Gastroesophageal sphincter (tissue), 4 donors: Measurements from ENCODE around the gene ANKRD40. TPM values are rescaled to one million over a fixed set of nuclear protein-coding genes. Genes with fewer than 3 reads are reported as not detected.

Experiments used
- ATAC-seq: fragments of 150-250 bp; one replicate; pipeline ENCODE4 v1.9.1; 2016; ENCODE audit warnings: mild to moderate bottlenecking, moderate library complexity
- H3K27ac ChIP-seq, 4 donors: fragments of 200-600 bp; sonication (generic) in 3 of 4; 1 replicate in 3 of 4; 2 replicates in 1 of 4; pipeline ENCODE4 v1.5.1; 2016 to 2019
- H3K27me3 ChIP-seq: fragments of 200-600 bp; sonication (generic); one replicate; pipeline ENCODE4 v1.5.1; 2019
- H3K36me3 ChIP-seq, 2 donors: fragments of 200-600 bp; sonication (generic); one replicate each; pipeline ENCODE4 v1.5.1; 2019; ENCODE audit warnings: control low read depth in 1 of 2
- H3K4me1 ChIP-seq, 3 donors: fragments of 200-600 bp; sonication (generic); 1 replicate in 2 of 3; 2 replicates in 1 of 3; pipeline ENCODE4 v1.5.1; 2016 to 2019; ENCODE audit warnings: control low read depth in 2 of 3
- H3K4me3 ChIP-seq, 2 donors: fragments of 200-600 bp; sonication (generic); one replicate each; pipeline ENCODE4 v1.5.1; 2019; ENCODE audit warnings: mild to moderate bottlenecking in 1 of 2, moderate library complexity in 1 of 2
- H3K9me3 ChIP-seq, 3 donors: fragments of 200-600 bp; sonication (generic); one replicate each; pipeline ENCODE4 v1.5.1; 2017 to 2019; ENCODE audit warnings: control low read depth in 2 of 3
- EP300 ChIP-seq: sonication (generic); formaldehyde crosslinking; IDR thresholded peaks from one replicate; pipeline ENCODE4 v1.6.1; 2017; ENCODE audit warnings: antibody characterized with exemption, mild to moderate bottlenecking
- POLR2A ChIP-seq, 2 donors: fragments of 450-650 bp; IDR thresholded peaks; one replicate each; pipeline ENCODE4 v1.6.1; 2017; ENCODE audit warnings: antibody characterized with exemption in 2 of 2, mild to moderate bottlenecking in 2 of 2, moderate library complexity in 1 of 2
- POLR2AphosphoS5 ChIP-seq: sonication (generic); formaldehyde crosslinking; IDR thresholded peaks from one replicate; pipeline ENCODE4 v1.6.1; 2017; ENCODE audit warnings: antibody characterized with exemption
- WGBS, 2 donors: methylation state at CpG; one replicate each; pipeline ENCODE4 v1.1.5; 2018; ENCODE audit warnings: low coverage in 1 of 2; 5-methylcytosine and 5-hydroxymethylcytosine counted together
- total RNA-seq, 4 donors: library from RNA; depleted of rRNA; stranded (reverse); fragments of >200 nt; gene quantifications; one replicate each; pipeline ENCODE4 v1.1.0, GENCODE V29; 2016
- TF ChIP-seq, protein P1 (sequence below), 4 experiments: fragments of 200-600 bp in 2 of 4; fragments of 450-650 bp in 2 of 4; sonication (generic) in 1 of 4; IDR thresholded peaks; one replicate each; pipeline ENCODE4 v1.5.1; 2017 to 2019; ENCODE audit warnings: antibody characterized with exemption in 4 of 4, mild to moderate bottlenecking in 2 of 4, moderate library complexity in 2 of 4

ANKRD40 gene
- total RNA-seq, 4 donors from 2014 or later: 65.8 to 125 (median 89.2) TPM

GRCh38 chr17:50659179-50659578 is 48.5 kb downstream of the ANKRD40 start:
- H3K4me3 ChIP-seq: no peak overlapping the region
- TF ChIP-seq, protein P1, sequence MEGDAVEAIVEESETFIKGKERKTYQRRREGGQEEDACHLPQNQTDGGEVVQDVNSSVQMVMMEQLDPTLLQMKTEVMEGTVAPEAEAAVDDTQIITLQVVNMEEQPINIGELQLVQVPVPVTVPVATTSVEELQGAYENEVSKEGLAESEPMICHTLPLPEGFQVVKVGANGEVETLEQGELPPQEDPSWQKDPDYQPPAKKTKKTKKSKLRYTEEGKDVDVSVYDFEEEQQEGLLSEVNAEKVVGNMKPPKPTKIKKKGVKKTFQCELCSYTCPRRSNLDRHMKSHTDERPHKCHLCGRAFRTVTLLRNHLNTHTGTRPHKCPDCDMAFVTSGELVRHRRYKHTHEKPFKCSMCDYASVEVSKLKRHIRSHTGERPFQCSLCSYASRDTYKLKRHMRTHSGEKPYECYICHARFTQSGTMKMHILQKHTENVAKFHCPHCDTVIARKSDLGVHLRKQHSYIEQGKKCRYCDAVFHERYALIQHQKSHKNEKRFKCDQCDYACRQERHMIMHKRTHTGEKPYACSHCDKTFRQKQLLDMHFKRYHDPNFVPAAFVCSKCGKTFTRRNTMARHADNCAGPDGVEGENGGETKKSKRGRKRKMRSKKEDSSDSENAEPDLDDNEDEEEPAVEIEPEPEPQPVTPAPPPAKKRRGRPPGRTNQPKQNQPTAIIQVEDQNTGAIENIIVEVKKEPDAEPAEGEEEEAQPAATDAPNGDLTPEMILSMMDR (IDR thresholded peaks at IDR 0.05): no peak
- TF ChIP-seq EP300 (no peak), POLR2A (IDR thresholded peaks at IDR 0.05) (no peak), POLR2AphosphoS5 (no peak)
- H3K9me3 ChIP-seq: no peaks in the 10 kb centered on the region
- no peak overlapping the region for H3K27ac ChIP-seq
- ATAC-seq: no peak
- 80% methylated on average over 1 of the region's 10 CpGs; no CpG with 5 or more reads in 1 of the 2 donors for WGBS, 2 donors
- H3K4me1 ChIP-seq: peaks cover 0 to 34% (median 18%) of the 10 kb centered on the region in 3 donors
- H3K27me3 ChIP-seq: no peaks in the 10 kb centered on the region
- no peaks in the 10 kb centered on the region for H3K36me3 ChIP-seq

DNA sequence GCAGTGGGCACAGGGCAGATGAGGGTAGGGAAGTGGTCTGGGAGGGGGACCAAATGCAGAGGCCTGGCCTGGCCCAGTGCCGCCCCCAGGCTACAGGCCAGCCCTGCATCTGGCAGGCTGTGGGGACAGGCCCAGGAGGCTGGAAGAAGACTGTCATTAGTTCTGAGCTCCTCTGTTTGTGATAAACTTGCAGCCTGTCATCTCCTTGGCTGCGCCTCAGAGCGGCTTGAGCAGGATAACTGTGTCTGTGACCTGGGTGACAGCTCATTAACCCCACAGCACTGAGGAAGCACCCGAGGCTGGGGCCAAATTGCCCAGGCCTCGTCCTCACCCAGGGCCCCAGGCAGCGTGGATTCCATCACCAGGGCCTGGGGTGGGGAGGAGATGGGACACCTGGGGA is 49.1 kb downstream of the ANKRD40 start:
- WGBS, 2 donors: 45% methylated on average over 2 of the region's 6 CpGs; no CpG with 5 or more reads in 1 of the 2 donors
- no peaks in the 10 kb centered on the region for H3K9me3 ChIP-seq
- peaks cover 0 to 34% (median 18%) of the 10 kb centered on the region in 3 donors for H3K4me1 ChIP-seq
- no peaks in the 10 kb centered on the region for H3K27me3 ChIP-seq
- H3K4me3 ChIP-seq: no peak overlapping the region
- H3K27ac ChIP-seq: no peak overlapping the region
- TF ChIP-seq POLR2AphosphoS5 (no peak), EP300 (no peak), POLR2A (IDR thresholded peaks at IDR 0.05) (no peak)
- TF ChIP-seq, protein P1 (IDR thresholded peaks at IDR 0.05): no peak
- no peaks in the 10 kb centered on the region for H3K36me3 ChIP-seq
- ATAC-seq: no peak

- Histone ChIP-seq H3K36me3 (no peaks in the 10 kb centered on the region), H3K4me1 (peaks cover 0 to 34% (median 18%) of the 10 kb centered on the region in 3 donors), H3K27me3 (no peaks in the 10 kb centered on the region), H3K27ac (no peak overlapping the region), H3K9me3 (peaks cover 0 to 4% (median 0%) of the 10 kb centered on the region in 3 donors), H3K4me3 (no peak overlapping the region)
- 93 to 100% methylated on average over 1 to 3 of the region's 7 CpGs for WGBS, 2 donors
- no peak for ATAC-seq
- TF ChIP-seq POLR2A (IDR thresholded peaks at IDR 0.05) (no peak), EP300 (no peak)
Observed at GRCh38 chr17:50657627-50658026, 50.1 kb downstream of the ANKRD40 start.

- Histone ChIP-seq H3K36me3 (no peaks in the 10 kb centered on the region), H3K4me3 (no peak overlapping the region), H3K4me1 (peaks cover 0 to 31% (median 18%) of the 10 kb centered on the region in 3 donors), H3K27ac (no peak overlapping the region), H3K9me3 (peaks cover 0 to 5% (median 0%) of the 10 kb centered on the region in 3 donors), H3K27me3 (no peaks in the 10 kb centered on the region)
- no peak for TF ChIP-seq EP300
- TF ChIP-seq, protein P1 (IDR thresholded peaks at IDR 0.05): no peak
- TF ChIP-seq POLR2AphosphoS5: no peak
- TF ChIP-seq POLR2A (IDR thresholded peaks at IDR 0.05): no peak
- 89 to 97% methylated on average over 5 of the region's 7 CpGs for WGBS, 2 donors
- no peak for ATAC-seq
Observed at GRCh38 chr17:50657054-50657453, 50.7 kb downstream of the ANKRD40 start.

DNA sequence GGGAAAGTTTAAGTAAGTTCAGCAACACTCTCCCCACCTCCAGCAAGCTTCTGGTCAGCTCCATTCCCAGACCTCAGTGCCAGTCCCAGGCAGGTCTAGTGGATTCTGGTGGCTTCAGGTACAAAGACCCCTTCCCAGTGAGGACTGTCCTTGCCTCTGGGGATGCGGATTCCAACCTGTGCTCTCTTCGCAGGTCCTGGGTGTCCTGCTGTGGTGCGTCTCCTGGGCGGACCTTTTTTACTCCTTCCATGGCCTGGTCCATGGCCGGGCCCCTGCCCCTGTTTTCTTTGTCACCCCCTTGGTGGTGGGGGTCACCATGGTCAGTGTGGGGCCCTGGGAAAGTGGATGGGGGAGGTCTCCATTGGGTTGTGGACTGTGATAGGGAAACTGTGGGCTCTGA is 51.2 kb downstream of the ANKRD40 start:
- TF ChIP-seq POLR2A (IDR thresholded peaks at IDR 0.05) (no peak), POLR2AphosphoS5 (no peak), EP300 (no peak)
- TF ChIP-seq, protein P1 (IDR thresholded peaks at IDR 0.05): no peak
- no peak for ATAC-seq
- peaks cover 0 to 26% (median 16%) of the 10 kb centered on the region in 3 donors for H3K4me1 ChIP-seq
- H3K27me3 ChIP-seq: no peaks in the 10 kb centered on the region
- no peak overlapping the region for H3K4me3 ChIP-seq
- 100% methylated on average over 1 of the region's 5 CpGs; no CpG with 5 or more reads in 1 of the 2 donors for WGBS, 2 donors
- H3K27ac ChIP-seq: no peak overlapping the region
- H3K36me3 ChIP-seq: no peaks in the 10 kb centered on the region
- H3K9me3 ChIP-seq: peaks cover 0 to 5% (median 0%) of the 10 kb centered on the region in 3 donors
